GM12891 (cell line): ENCODE data around the gene CELF2.

Experiments used
- POLR2A ChIP-seq: IDR thresholded peaks from 2 replicates; pipeline ENCODE4 v1.6.1; 2011; ENCODE audit warnings: low read depth, low read length, control low read depth
- POLR2AphosphoS5 ChIP-seq: IDR thresholded peaks from 2 replicates; pipeline ENCODE4 v1.6.1; 2011; ENCODE audit warnings: low read depth, low read length, control low read depth

GRCh38 chr10:11074536-11075267 lies 57.0 kb downstream of the CELF2 start:
- no peak for TF ChIP-seq POLR2A
- TF ChIP-seq POLR2AphosphoS5 = no peak
